IMR-90 (cell line): ENCODE measurements around the gene PALM. TPM values are rescaled to one million over a fixed set of nuclear protein-coding genes. Genes with fewer than 3 reads are reported as not detected.

ENCODE experiments used
- ATAC-seq: fragments of 200-7000 bp; cut with Tn5 transposase; 2 replicates; pipeline ENCODE4 v1.9.1; 2020; ENCODE audit warnings: low read depth, mild to moderate bottlenecking, moderate library complexity
- BruUV-seq: library from RNA; stranded (reverse); fragments of 400-500 nt; replicated peaks from 2 replicates; lab custom pipeline; 2021; lab: Mats Ljungman, UMichigan
- CTCF ChIA-PET: fragments of 300-600 bp; formaldehyde crosslinking; extraction: SDS; loops from one replicate; lab custom pipeline; 2021; ENCODE audit warnings: antibody characterized with exemption; lab: Yijun Ruan, JAX
- POLR2A ChIA-PET: fragments of 300-600 bp; sonication (Branson Sonifier 250); formaldehyde crosslinking; loops from one replicate; lab custom pipeline; 2022; ENCODE audit warnings: antibody characterized with exemption; ENCODE audit not compliant: unreplicated experiment; lab: Charles Lee
- DNase-seq: peaks from one replicate; pipeline ENCODE4 v3.0.0; 2013
- H2AFZ ChIP-seq: replicated peaks from 2 replicates; pipeline ENCODE3; 2013; ENCODE audit warnings: low read length, mild to moderate bottlenecking; ENCODE audit not compliant: poor library complexity
- H2AK5ac ChIP-seq: 2 replicates; pipeline ENCODE4 v1.6.1; 2013; ENCODE audit warnings: low read depth, low read length, inconsistent platforms
- H2AK9ac ChIP-seq: replicated peaks from 2 replicates; pipeline ENCODE3; 2013; ENCODE audit warnings: mild to moderate bottlenecking, low read depth, low read length, moderate library complexity; ENCODE audit not compliant: poor library complexity
- H2BK120ac ChIP-seq: 2 replicates; pipeline ENCODE4 v1.6.1; 2013; ENCODE audit warnings: low read depth, low read length, inconsistent platforms
- H2BK15ac ChIP-seq: 3 replicates; pipeline ENCODE4 v1.6.1; 2013; ENCODE audit warnings: low read depth, low read length, inconsistent platforms
- H2BK20ac ChIP-seq: 2 replicates; pipeline ENCODE4 v1.6.1; 2013; ENCODE audit warnings: low read depth, mild to moderate bottlenecking, inconsistent platforms, low read length, moderate library complexity
- H2BK5ac ChIP-seq: 2 replicates; pipeline ENCODE4 v1.6.1; 2013; ENCODE audit warnings: mild to moderate bottlenecking, low read depth, low read length, inconsistent platforms; ENCODE audit not compliant: poor library complexity, severe bottlenecking
- H3K14ac ChIP-seq: replicated peaks from 2 replicates; pipeline ENCODE4 v1.6.1; 2013; ENCODE audit warnings: low read depth, low read length, inconsistent platforms
- H3K18ac ChIP-seq: 2 replicates; pipeline ENCODE4 v1.6.1; 2013; ENCODE audit warnings: low read depth, low read length, control low read depth
- H3K23ac ChIP-seq: 2 replicates; pipeline ENCODE4 v1.6.1; 2013; ENCODE audit warnings: low read depth, low read length, inconsistent platforms
- H3K27ac ChIP-seq: 2 replicates; pipeline ENCODE4 v1.5.1; 2013; ENCODE audit warnings: mild to moderate bottlenecking, control low read depth, low read length; ENCODE audit not compliant: insufficient read depth
- H3K27me3 ChIP-seq: 2 replicates; pipeline ENCODE4 v1.6.1; 2013; ENCODE audit warnings: low read length; ENCODE audit not compliant: control insufficient read depth, insufficient read depth
- H3K36me3 ChIP-seq: 2 replicates; pipeline ENCODE4 v1.6.1; 2013; ENCODE audit warnings: low read length, mixed read lengths; ENCODE audit not compliant: control insufficient read depth, insufficient read depth
- H3K4ac ChIP-seq: 2 replicates; pipeline ENCODE4 v1.6.1; 2013; ENCODE audit warnings: low read depth, low read length, inconsistent platforms
- H3K4me1 ChIP-seq: 2 replicates; pipeline ENCODE4 v1.6.1; 2013; ENCODE audit warnings: low read length, mixed read lengths; ENCODE audit not compliant: control insufficient read depth, insufficient read depth
- H3K4me2 ChIP-seq: 2 replicates; pipeline ENCODE4 v1.6.1; 2013; ENCODE audit warnings: low read depth, mild to moderate bottlenecking, control low read depth, low read length, moderate library complexity
- H3K4me3 ChIP-seq: 2 replicates; pipeline ENCODE4 v1.5.1; 2013; ENCODE audit warnings: low read depth, mild to moderate bottlenecking, control low read depth, low read length, moderate library complexity; ENCODE audit not compliant: insufficient read depth
- H3K56ac ChIP-seq: 2 replicates; pipeline ENCODE4 v1.6.1; 2013; ENCODE audit warnings: low read length, inconsistent platforms; ENCODE audit not compliant: insufficient read depth; ENCODE audit errors: extremely low read depth
- H3K79me1 ChIP-seq, 2 experiments: 2 replicates each; pipeline ENCODE4 v1.6.1; 2013; ENCODE audit warnings: low read length in 2 of 2, inconsistent platforms in 1 of 2, low read depth in 1 of 2
- H3K9ac ChIP-seq: 2 replicates; pipeline ENCODE4 v1.6.1; 2013; ENCODE audit warnings: low read depth, low read length, control low read depth
- H3K9me1 ChIP-seq: 2 replicates; pipeline ENCODE4 v1.6.1; 2013; ENCODE audit warnings: low read length, inconsistent platforms; ENCODE audit not compliant: insufficient read depth
- H3K9me3 ChIP-seq: 2 replicates; pipeline ENCODE4 v1.6.1; 2013; ENCODE audit warnings: low read length; ENCODE audit not compliant: control insufficient read depth, insufficient read depth
- H4K20me1 ChIP-seq: 2 replicates; pipeline ENCODE4 v1.6.1; 2013; ENCODE audit warnings: low read length, inconsistent platforms; ENCODE audit not compliant: insufficient read depth
- H4K5ac ChIP-seq: 2 replicates; pipeline ENCODE4 v1.6.1; 2013; ENCODE audit warnings: mild to moderate bottlenecking, low read depth, low read length, control low read depth
- H4K8ac ChIP-seq, 2 experiments: 2 replicates each; pipeline ENCODE4 v1.6.1; 2013; ENCODE audit warnings: low read depth in 2 of 2, low read length in 2 of 2, control low read depth in 1 of 2, inconsistent platforms in 1 of 2
- H4K91ac ChIP-seq: 2 replicates; pipeline ENCODE4 v1.6.1; 2013; ENCODE audit warnings: low read depth, low read length, inconsistent platforms; ENCODE audit not compliant: insufficient read depth
- CTCF ChIP-seq: conservative IDR thresholded peaks from 2 replicates; pipeline ENCODE4 v1.5.1; 2012; ENCODE audit warnings: mild to moderate bottlenecking, low read depth, low read length, improper control_type of control experiment
- NFE2L2 ChIP-seq: fragments of 150-350 bp; IDR thresholded peaks from 2 replicates; pipeline ENCODE4 v1.6.1; 2016; ENCODE audit warnings: low read depth, mild to moderate bottlenecking, low read length
- SMC3 ChIP-seq: fragments of 150-350 bp; IDR thresholded peaks from 2 replicates; pipeline ENCODE4 v1.6.1; 2016; ENCODE audit warnings: low read depth, mild to moderate bottlenecking, antibody characterized with exemption, low read length, moderate library complexity
- WGBS, 2 experiments: methylation state at CpG; one replicate each; pipeline versions ENCODE4 v1.1.5 to v1.1.7; 2013; ENCODE audit warnings: missing lambda C conversion rate in 2 of 2; ENCODE audit not compliant: insufficient read length in 1 of 2; ENCODE audit errors: extremely low coverage in 2 of 2; 5-methylcytosine and 5-hydroxymethylcytosine counted together
- dilution Hi-C: fragments of 300-500 bp; cut with HindIII; formaldehyde crosslinking; loops from one replicate; pipeline ENCODE4 v1.14.3; 2018; ENCODE audit warnings: low sequenced_read_pairs; ENCODE audit not compliant: unreplicated experiment
- in situ Hi-C: fragments of 300-500 bp; cut with MboI; formaldehyde crosslinking; loops from 3 replicates; pipeline ENCODE4 v1.14.3; 2019; ENCODE audit warnings: low sequenced_read_pairs, inconsistent platforms, mixed read lengths
- intact Hi-C: fragments of 100-400 bp; cut with micrococcal nuclease; formaldehyde crosslinking; loops from 2 replicates; pipeline ENCODE4 v1.10.0; 2022
- polyA plus RNA-seq, 3 experiments: library from polyadenylated mRNA; depleted of rRNA; stranded (reverse); fragments of >200 nt; gene quantifications; 2 replicates each; pipeline ENCODE4 v1.2.3, GENCODE V29; 2012; ENCODE audit warnings: low replicate concordance in 1 of 3
- total RNA-seq: library from RNA; depleted of rRNA; stranded (reverse); fragments of >200 nt; gene quantifications from 2 replicates; pipeline ENCODE4 v1.2.3, GENCODE V29; 2012

PALM gene
- total and polyA plus RNA-seq, 2 of the 4 experiments (the other 2 are of a cell fraction): 2.2 to 7.4 TPM

- H4K5ac ChIP-seq: no peak overlapping the region
- no peak overlapping the region for H3K9ac ChIP-seq
- H3K36me3 ChIP-seq: no peaks in the 10 kb centered on the region
- no peaks in the 10 kb centered on the region for H3K79me1 ChIP-seq
- H4K8ac ChIP-seq: 0 out of 4 replicates have a peak overlapping the region, but pooled peaks of 1 of the 2 experiments have one; percentile 16
- H3K4me2 ChIP-seq: no peak overlapping the region
- no peak overlapping the region for H3K4ac ChIP-seq
- no peak overlapping the region for H4K91ac ChIP-seq
- H3K9me3 ChIP-seq: no peaks in the 10 kb centered on the region
- H3K27me3 ChIP-seq: peaks cover 5% of the 10 kb centered on the region; the same call in 1 of the 2 replicates
- peaks cover 5% of the 10 kb centered on the region; the same call in 1 of the 2 replicates for H3K4me1 ChIP-seq
- WGBS, 2 experiments: no CpG with 5 or more reads among the region's 14 CpGs
- H2BK5ac ChIP-seq: no peak overlapping the region
- DNase-seq (no peak), ATAC-seq (no peak)
- TF ChIP-seq SMC3 (no peak), CTCF (no peak), NFE2L2 (no peak)
- no peak overlapping the region for H2BK120ac ChIP-seq
- H2BK20ac ChIP-seq: no peak overlapping the region
- H2BK15ac ChIP-seq: no peak overlapping the region
- intact Hi-C loops: no loop called here
- H3K56ac ChIP-seq: no peak overlapping the region
- H3K18ac ChIP-seq: no peak overlapping the region
- ChIA-PET POLR2A (no interaction called here), CTCF (no interaction called here)
- H3K23ac ChIP-seq: no peak overlapping the region
- no peaks in the 10 kb centered on the region; the same call in 1 of the 2 replicates for H4K20me1 ChIP-seq
- peak overlapping the region; percentile 72 for H2AFZ ChIP-seq
- BruUV-seq: no TSS peak
- no peak overlapping the region for H3K27ac ChIP-seq
- H3K4me3 ChIP-seq: no peak overlapping the region
- dilution Hi-C loops: no loop called here
- in situ Hi-C loops: no loop called here
- no peak overlapping the region for H2AK9ac ChIP-seq
- no peak overlapping the region for H2AK5ac ChIP-seq
- no peak overlapping the region for H3K14ac ChIP-seq
- H3K9me1 ChIP-seq: no peaks in the 10 kb centered on the region
These were observed 4.3 kb upstream of the PALM start for GRCh38 chr19:704447-704741.
